K562 (cell line): ENCODE results near the gene ZNF699. TPM values are rescaled to one million over a fixed set of nuclear protein-coding genes. Genes with fewer than 3 reads are reported as not detected.
A peak's percentile ranks its signal among the peaks of the same experiment; 100 is the strongest.

Experiments used
- ARID2 ChIP-seq: fragments of 450-650 bp; IDR thresholded peaks from 2 replicates; pipeline ENCODE4 v1.6.1; 2017; ENCODE audit warnings: antibody characterized with exemption, mild to moderate bottlenecking
- CBX1 ChIP-seq: sonication (generic); IDR thresholded peaks from 2 replicates; pipeline ENCODE4 v1.6.1; 2016; ENCODE audit warnings: antibody characterized with exemption, low read depth, mild to moderate bottlenecking
- CHD2 ChIP-seq: IDR thresholded peaks from 2 replicates; pipeline ENCODE4 v1.6.1; 2011; ENCODE audit warnings: low read depth, low read length
- CREM ChIP-seq: IDR thresholded peaks from 2 replicates; pipeline ENCODE4 v1.6.1; 2014; ENCODE audit warnings: antibody characterized with exemption, low read depth
- FOXM1 ChIP-seq, 2 experiments: fragments of 450-650 bp in 1 of 2; sonication (generic) in 1 of 2; formaldehyde crosslinking in 1 of 2; IDR thresholded peaks; 2 replicates each; pipeline versions ENCODE4 v1.6.1 to v1.9.0; 2017 to 2022; ENCODE audit warnings: low read depth in 2 of 2, mild to moderate bottlenecking in 2 of 2, missing genetic modification reagents in 1 of 2, moderate library complexity in 1 of 2
- GABPA ChIP-seq: fragments of 200-800 bp; sonication (Bioruptor generic); conservative IDR thresholded peaks from 2 replicates; pipeline ENCODE4 v1.6.1; 2016; ENCODE audit warnings: low read depth, missing genetic modification characterization, missing compliant biosample characterization
- KAT7 ChIP-seq: sonication (generic); formaldehyde crosslinking; IDR thresholded peaks from 2 replicates; pipeline ENCODE4 v1.8.0; 2022; ENCODE audit warnings: missing genetic modification reagents, mild to moderate bottlenecking, borderline replicate concordance
- MTA3 ChIP-seq: fragments of 450-650 bp; formaldehyde crosslinking; IDR thresholded peaks from 2 replicates; pipeline ENCODE4 v1.6.1; 2017; ENCODE audit warnings: mild to moderate bottlenecking, borderline replicate concordance
- NFE2 ChIP-seq: IDR thresholded peaks from 2 replicates; pipeline ENCODE4 v1.6.1; 2014; ENCODE audit warnings: antibody characterized with exemption, low read depth
- NONO ChIP-seq, 2 experiments: fragments of 200-400 bp in 1 of 2; fragments of 450-650 bp in 1 of 2; formaldehyde crosslinking in 1 of 2; IDR thresholded peaks; 2 replicates each; pipeline ENCODE4 v1.6.1; 2017; ENCODE audit warnings: low read depth in 2 of 2, mild to moderate bottlenecking in 2 of 2, moderate library complexity in 2 of 2, low read length in 1 of 2
- POLR2A ChIP-seq: fragments of 450-650 bp; conservative IDR thresholded peaks from 2 replicates; pipeline ENCODE4 v1.6.1; 2016
- POLR2G ChIP-seq: fragments of 200-400 bp; formaldehyde crosslinking; IDR thresholded peaks from 2 replicates; pipeline ENCODE4 v1.6.1; 2017; ENCODE audit warnings: low read depth, mild to moderate bottlenecking, antibody characterized with exemption, low read length, moderate library complexity
- POLR3A ChIP-seq: IDR thresholded peaks from 2 replicates; pipeline ENCODE4 v1.6.1; 2011; ENCODE audit warnings: borderline replicate concordance, mild to moderate bottlenecking, moderate library complexity; ENCODE audit not compliant: insufficient read length, insufficient read depth; ENCODE audit errors: extremely low read depth
- RBFOX2 ChIP-seq: fragments of 200-400 bp; formaldehyde crosslinking; IDR thresholded peaks from 2 replicates; pipeline ENCODE4 v1.6.1; 2017; ENCODE audit warnings: low read depth, mild to moderate bottlenecking, low read length, moderate library complexity
- ZKSCAN8 ChIP-seq: fragments of 200-800 bp; sonication (Bioruptor generic); IDR thresholded peaks from 2 replicates; pipeline ENCODE4 v1.6.1; 2016; ENCODE audit warnings: missing genetic modification characterization, missing compliant biosample characterization
- ZNF347 ChIP-seq: fragments of 450-650 bp; formaldehyde crosslinking; IDR thresholded peaks from 2 replicates; pipeline ENCODE4 v1.4.0; 2020; ENCODE audit warnings: low read depth, mild to moderate bottlenecking, moderate library complexity
- ZNF384 ChIP-seq: IDR thresholded peaks from 2 replicates; pipeline ENCODE4 v1.6.1; 2012; ENCODE audit warnings: low read depth, low read length, improper control_type of control experiment
- polyA plus RNA-seq, 8 experiments: library from polyadenylated mRNA; depleted of rRNA in 4 of 8; stranded (reverse) in 5 of 8; unstranded in 3 of 8; fragments of >200 nt; fragmentation: Nextera tagmentation in 2 of 8; fragmentation: Illumina TruSeq in 1 of 8; extraction: Ambion mirVana in 2 of 8; extraction: Trizol in 1 of 8; gene quantifications; 2 replicates each; pipeline versions ENCODE4 v1.2.1 to v1.2.3, GENCODE V29; 2011 to 2014; ENCODE audit warnings: inconsistent platforms in 1 of 8, missing spikeins in 1 of 8
- total RNA-seq, 7 experiments: library from RNA; depleted of rRNA in 6 of 7; stranded (reverse); fragments of >200 nt in 6 of 7; fragmentation: Illumina TruSeq in 2 of 7; extraction: Trizol in 2 of 7; gene quantifications; 2 replicates each; pipeline versions ENCODE4 v1.2.1 to v1.2.3, GENCODE V29; 2011 to 2021; ENCODE audit warnings: low replicate concordance in 1 of 7
- TF ChIP-seq, protein P1 (sequence below): fragments of 200-800 bp; sonication (Bioruptor generic); IDR thresholded peaks from 2 replicates; pipeline ENCODE4 v1.6.1; 2017; ENCODE audit warnings: missing genetic modification characterization, missing compliant biosample characterization
- TF ChIP-seq, protein P2 (sequence below), 2 experiments: fragments of 250-450 bp in 1 of 2; fragments of 450-650 bp in 1 of 2; sonication (Bioruptor Pico) in 1 of 2; IDR thresholded peaks; 2 replicates each; pipeline versions ENCODE4 v1.6.1 to v1.8.0; 2016 to 2021; ENCODE audit warnings: mild to moderate bottlenecking in 2 of 2, moderate library complexity in 2 of 2, missing compliant biosample characterization in 1 of 2, missing genetic modification characterization in 1 of 2
- TF ChIP-seq, protein P3 (sequence below): fragments of 450-650 bp; IDR thresholded peaks from 2 replicates; pipeline ENCODE4 v1.6.1; 2017; ENCODE audit warnings: mild to moderate bottlenecking, moderate library complexity
- TF ChIP-seq, protein P4 (sequence below): IDR thresholded peaks from 3 replicates; pipeline ENCODE4 v1.6.1; 2011; ENCODE audit warnings: borderline replicate concordance, mild to moderate bottlenecking, moderate library complexity; ENCODE audit not compliant: insufficient read length; ENCODE audit errors: extremely low read depth

Gene ZNF699
- total and polyA plus RNA-seq, 9 of the 15 experiments (the other 6 are each of a cell fraction or from before 2014, with no cell fraction given), result 0.08 to 4.1 (median 3.1) TPM

DNA sequence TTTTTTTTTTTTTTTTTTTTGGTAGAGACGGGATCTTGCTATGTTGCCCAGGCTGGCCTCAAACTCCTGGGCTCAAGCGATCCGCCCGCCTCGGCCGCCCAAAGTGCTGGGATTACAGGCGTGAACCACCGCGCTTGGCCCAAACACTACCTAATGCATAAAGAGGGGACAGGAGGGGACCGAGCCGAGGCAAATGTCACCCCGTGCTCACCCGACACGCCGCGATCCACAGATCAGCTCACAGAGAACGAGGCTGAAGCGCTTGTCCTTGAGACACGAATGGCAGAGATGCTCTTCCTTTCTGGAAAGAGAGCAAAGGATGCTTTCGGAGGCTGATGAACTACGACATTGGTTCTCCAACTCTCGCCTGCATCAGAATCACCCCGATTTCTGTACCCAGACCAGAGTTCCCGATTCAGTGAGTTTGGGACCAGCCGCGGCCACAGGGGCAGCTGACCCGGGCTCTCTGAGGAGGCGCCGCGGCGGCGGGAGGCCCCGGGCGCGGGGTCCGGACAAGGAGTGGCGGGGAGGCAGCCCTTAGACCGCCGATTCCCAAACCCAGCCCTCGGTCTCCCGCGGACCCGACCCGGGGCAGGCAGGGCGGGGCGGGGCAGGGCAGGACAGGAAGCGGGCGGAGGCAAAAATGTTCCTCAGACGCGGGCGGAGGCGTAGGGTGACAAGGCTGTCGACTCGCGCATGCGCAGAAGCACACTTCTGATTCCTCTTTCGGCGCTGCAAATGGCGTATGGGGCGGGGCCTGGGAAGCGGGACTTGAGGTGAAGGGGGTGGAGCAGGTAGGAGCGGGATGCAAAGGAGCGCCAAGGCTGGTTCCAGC, at the start of gene ZNF699 (continued):
- TF ChIP-seq, protein P1, sequence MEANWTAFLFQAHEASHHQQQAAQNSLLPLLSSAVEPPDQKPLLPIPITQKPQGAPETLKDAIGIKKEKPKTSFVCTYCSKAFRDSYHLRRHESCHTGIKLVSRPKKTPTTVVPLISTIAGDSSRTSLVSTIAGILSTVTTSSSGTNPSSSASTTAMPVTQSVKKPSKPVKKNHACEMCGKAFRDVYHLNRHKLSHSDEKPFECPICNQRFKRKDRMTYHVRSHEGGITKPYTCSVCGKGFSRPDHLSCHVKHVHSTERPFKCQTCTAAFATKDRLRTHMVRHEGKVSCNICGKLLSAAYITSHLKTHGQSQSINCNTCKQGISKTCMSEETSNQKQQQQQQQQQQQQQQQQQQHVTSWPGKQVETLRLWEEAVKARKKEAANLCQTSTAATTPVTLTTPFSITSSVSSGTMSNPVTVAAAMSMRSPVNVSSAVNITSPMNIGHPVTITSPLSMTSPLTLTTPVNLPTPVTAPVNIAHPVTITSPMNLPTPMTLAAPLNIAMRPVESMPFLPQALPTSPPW (CRISPR knock-in tag), result peak; percentile 80
- TF ChIP-seq ARID2, result no peak
- TF ChIP-seq MTA3, result peak; percentile 73; the same call in 1 of the 2 replicates
- TF ChIP-seq CHD2, result no peak
- peak; percentile 67 for TF ChIP-seq CREM
- 0 out of 4 replicates have a peak, but pooled peaks of 1 of the 2 experiments have one; percentile 9 for TF ChIP-seq NONO (IDR thresholded peaks at IDR 0.05; ENCODE audit: low read depth in 2 of 2, low read length in 1 of 2)
- peak; percentile 68 for TF ChIP-seq GABPA (tag)
- no peak for TF ChIP-seq KAT7 (CRISPR knock-in tag)
- TF ChIP-seq ZNF384, result peak; percentile 58
- TF ChIP-seq POLR3A, result no peak
- 0 out of 2 replicates have a peak, but pooled peaks have one; percentile 6 for TF ChIP-seq CBX1
- TF ChIP-seq POLR2G, result peak; percentile 87
- TF ChIP-seq, protein P2, sequence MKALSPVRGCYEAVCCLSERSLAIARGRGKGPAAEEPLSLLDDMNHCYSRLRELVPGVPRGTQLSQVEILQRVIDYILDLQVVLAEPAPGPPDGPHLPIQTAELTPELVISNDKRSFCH (CRISPR knock-in tag; IDR thresholded peaks at IDR 0.05), result no peak
- TF ChIP-seq, protein P2 (tag; IDR thresholded peaks at IDR 0.05), result 0 out of 2 replicates have a peak, but pooled peaks have one; percentile 21
- TF ChIP-seq, protein P3, sequence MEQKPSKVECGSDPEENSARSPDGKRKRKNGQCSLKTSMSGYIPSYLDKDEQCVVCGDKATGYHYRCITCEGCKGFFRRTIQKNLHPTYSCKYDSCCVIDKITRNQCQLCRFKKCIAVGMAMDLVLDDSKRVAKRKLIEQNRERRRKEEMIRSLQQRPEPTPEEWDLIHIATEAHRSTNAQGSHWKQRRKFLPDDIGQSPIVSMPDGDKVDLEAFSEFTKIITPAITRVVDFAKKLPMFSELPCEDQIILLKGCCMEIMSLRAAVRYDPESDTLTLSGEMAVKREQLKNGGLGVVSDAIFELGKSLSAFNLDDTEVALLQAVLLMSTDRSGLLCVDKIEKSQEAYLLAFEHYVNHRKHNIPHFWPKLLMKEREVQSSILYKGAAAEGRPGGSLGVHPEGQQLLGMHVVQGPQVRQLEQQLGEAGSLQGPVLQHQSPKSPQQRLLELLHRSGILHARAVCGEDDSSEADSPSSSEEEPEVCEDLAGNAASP, result no peak
- peak; percentile 29 for TF ChIP-seq NFE2
- peak; percentile 80 for TF ChIP-seq POLR2A
- no peak for TF ChIP-seq FOXM1 (IDR thresholded peaks at IDR 0.05; ENCODE audit: low read depth)
- no peak for TF ChIP-seq FOXM1 (CRISPR knock-in tag; IDR thresholded peaks at IDR 0.05; ENCODE audit: low read depth)
- TF ChIP-seq, protein P4, sequence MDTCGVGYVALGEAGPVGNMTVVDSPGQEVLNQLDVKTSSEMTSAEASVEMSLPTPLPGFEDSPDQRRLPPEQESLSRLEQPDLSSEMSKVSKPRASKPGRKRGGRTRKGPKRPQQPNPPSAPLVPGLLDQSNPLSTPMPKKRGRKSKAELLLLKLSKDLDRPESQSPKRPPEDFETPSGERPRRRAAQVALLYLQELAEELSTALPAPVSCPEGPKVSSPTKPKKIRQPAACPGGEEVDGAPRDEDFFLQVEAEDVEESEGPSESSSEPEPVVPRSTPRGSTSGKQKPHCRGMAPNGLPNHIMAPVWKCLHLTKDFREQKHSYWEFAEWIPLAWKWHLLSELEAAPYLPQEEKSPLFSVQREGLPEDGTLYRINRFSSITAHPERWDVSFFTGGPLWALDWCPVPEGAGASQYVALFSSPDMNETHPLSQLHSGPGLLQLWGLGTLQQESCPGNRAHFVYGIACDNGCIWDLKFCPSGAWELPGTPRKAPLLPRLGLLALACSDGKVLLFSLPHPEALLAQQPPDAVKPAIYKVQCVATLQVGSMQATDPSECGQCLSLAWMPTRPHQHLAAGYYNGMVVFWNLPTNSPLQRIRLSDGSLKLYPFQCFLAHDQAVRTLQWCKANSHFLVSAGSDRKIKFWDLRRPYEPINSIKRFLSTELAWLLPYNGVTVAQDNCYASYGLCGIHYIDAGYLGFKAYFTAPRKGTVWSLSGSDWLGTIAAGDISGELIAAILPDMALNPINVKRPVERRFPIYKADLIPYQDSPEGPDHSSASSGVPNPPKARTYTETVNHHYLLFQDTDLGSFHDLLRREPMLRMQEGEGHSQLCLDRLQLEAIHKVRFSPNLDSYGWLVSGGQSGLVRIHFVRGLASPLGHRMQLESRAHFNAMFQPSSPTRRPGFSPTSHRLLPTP, result no peak
- TF ChIP-seq ZKSCAN8 (CRISPR knock-in tag), result no peak
- peak; percentile 87 for TF ChIP-seq RBFOX2
- TF ChIP-seq ZNF347 (CRISPR knock-in tag), result no peak
